Spleen (tissue), 11 donors: ENCODE results near the gene SUPT3H. TPM values are rescaled to one million over a fixed set of nuclear protein-coding genes. Genes with fewer than 3 reads are reported as not detected.

Experiments used
- DNase-seq: peaks from one replicate; pipeline ENCODE4 v3.0.0-alpha.2; 2020
- H3K27ac ChIP-seq, 8 donors: fragments of 200-600 bp; sonication (generic) in 7 of 8; 1 replicate in 4 of 8; 2 replicates in 4 of 8; pipeline versions ENCODE4 v1.5.0 to v1.8.0; 2016 to 2021; ENCODE audit warnings: inconsistent platforms in 4 of 8, mild to moderate bottlenecking in 4 of 8, moderate library complexity in 1 of 8
- H3K27me3 ChIP-seq, 7 donors: fragments of 200-600 bp; sonication (generic) in 6 of 7; replicated peaks in 1 of 7; 1 replicate in 4 of 7; 2 replicates in 3 of 7; pipeline versions ENCODE4 v1.5.0 to v1.8.0; 2016 to 2021; ENCODE audit warnings: inconsistent platforms in 3 of 7, mild to moderate bottlenecking in 1 of 7
- H3K36me3 ChIP-seq, 6 donors: fragments of 200-600 bp; sonication (generic) in 5 of 6; 1 replicate in 4 of 6; 2 replicates in 2 of 6; pipeline versions ENCODE4 v1.5.0 to v1.8.0; 2016 to 2021; ENCODE audit warnings: inconsistent platforms in 2 of 6
- H3K4me1 ChIP-seq, 6 donors: fragments of 200-600 bp; sonication (generic) in 5 of 6; 1 replicate in 3 of 6; 2 replicates in 3 of 6; pipeline versions ENCODE4 v1.5.0 to v1.8.0; 2016 to 2021; ENCODE audit warnings: inconsistent platforms in 3 of 6
- H3K4me3 ChIP-seq, 8 donors: fragments of 200-600 bp; sonication (generic) in 7 of 8; 1 replicate in 4 of 8; 2 replicates in 4 of 8; pipeline versions ENCODE4 v1.5.0 to v1.8.0; 2016 to 2021; ENCODE audit warnings: inconsistent platforms in 4 of 8, mild to moderate bottlenecking in 4 of 8, moderate library complexity in 2 of 8
- H3K9me3 ChIP-seq, 8 donors: fragments of 200-600 bp; sonication (generic) in 7 of 8; 1 replicate in 4 of 8; 2 replicates in 4 of 8; pipeline versions ENCODE4 v1.5.0 to v1.8.0; 2016 to 2021; ENCODE audit warnings: inconsistent platforms in 4 of 8
- CTCF ChIP-seq, 11 experiments: fragments of 200-600 bp in 7 of 11; fragments of 450-650 bp in 4 of 11; sonication (generic) in 4 of 11; IDR thresholded peaks in 8 of 11; conservative IDR thresholded peaks in 3 of 11; 1 replicate in 7 of 11; 2 replicates in 4 of 11; pipeline versions ENCODE4 v1.4.0 to v1.8.0; 2016 to 2021; ENCODE audit warnings: antibody characterized with exemption in 11 of 11, inconsistent platforms in 4 of 11, mild to moderate bottlenecking in 1 of 11
- POLR2A ChIP-seq, 3 donors: fragments of 450-650 bp; IDR thresholded peaks; one replicate each; pipeline ENCODE4 v1.5.1; 2017; ENCODE audit warnings: antibody characterized with exemption in 3 of 3, mild to moderate bottlenecking in 1 of 3
- POLR2AphosphoS5 ChIP-seq, 3 donors: sonication (generic); formaldehyde crosslinking; IDR thresholded peaks; one replicate each; pipeline ENCODE4 v1.5.1; 2017; ENCODE audit warnings: antibody characterized with exemption in 3 of 3
- WGBS, 5 donors: extraction: QIAGEN DNeasy Blood & Tissue Kit in 3 of 5; methylation state at CpG; one replicate each; pipeline versions ENCODE4 v1.1.5 to v1.1.7; 2013 to 2018; 5-methylcytosine and 5-hydroxymethylcytosine counted together
- intact Hi-C: fragments of 100-400 bp; cut with DNase I; formaldehyde crosslinking; loops from one replicate; pipeline ENCODE4 v1.15.0; 2023; ENCODE audit warnings: low total_unique reads
- polyA plus RNA-seq, 3 donors: library from polyadenylated mRNA; stranded (reverse); fragments of 200-250 nt; gene quantifications; one replicate each; pipeline ENCODE4 v1.2.1, GENCODE V29; 2013
- total RNA-seq, 7 donors: library from RNA; depleted of rRNA in 3 of 7; stranded (reverse); fragments of >200 nt in 3 of 7; fragmentation: NEBNext Ultra II Directional in 4 of 7; extraction: Animal tissue kit (Norgen Biotek cat#: 25700) in 4 of 7; gene quantifications; one replicate each; pipeline versions ENCODE4 v1.1.0 to v1.2.1, GENCODE V29; 2016 to 2021
- donor health status: healthy with polysubstance abuse.
- donor health status: DM: no; HTN: no; CAD: no; lungs with moderate emphysema.
- donor health status: DM: no; HTN: no; CAD: no.
- donor health status: Bipolar disorder and iron deficiency.
- donor health status: healthy.
- donor health status: DM: no; HTN: no; CAD: no.
- donor health status: DM: yes; HTN: yes; CAD: no.

SUPT3H gene
- total and polyA plus RNA-seq, 10 donors, result 3.1 to 16.8 (median 6.2) TPM

- WGBS, 5 donors, result 55 to 69% (median 65%) methylated on average over 4 of the region's 4 CpGs
These were observed 408.1 kb downstream of the SUPT3H start for GRCh38 chr6:44969446-44970185.

GRCh38 chr6:44967481-44967880 is 410.3 kb downstream of the SUPT3H start:
- Histone ChIP-seq H3K27ac (no peak overlapping the region), H3K9me3 (peaks cover 0 to 10% (median 3%) of the 10 kb centered on the region in 8 donors), H3K4me3 (no peak overlapping the region), H3K4me1 (no peaks in the 10 kb centered on the region), H3K36me3 (no peaks in the 10 kb centered on the region), H3K27me3 (no peaks in the 10 kb centered on the region)
- WGBS, 5 donors, result 94 to 100% (median 98%) methylated on average over 1 of the region's 1 CpG
- TF ChIP-seq POLR2A (IDR thresholded peaks at IDR 0.05), result no peak
- no peak for TF ChIP-seq POLR2AphosphoS5 (IDR thresholded peaks at IDR 0.05)
- no peak for TF ChIP-seq CTCF (IDR thresholded peaks at IDR 0.05 in 8 of 11, conservative IDR thresholded peaks at IDR 0.05 in 3 of 11)
- intact Hi-C loops, result no loop called here
- no peak for DNase-seq

More at GRCh38 chr6:44969446-44970185, 408.1 kb downstream of the SUPT3H start:
- no peaks in the 10 kb centered on the region for H3K27me3 ChIP-seq
- H3K9me3 ChIP-seq, result peaks cover 0 to 25% (median 11%) of the 10 kb centered on the region in 8 donors
- DNase-seq, result no peak
- H3K4me1 ChIP-seq, result no peaks in the 10 kb centered on the region
- no peaks in the 10 kb centered on the region for H3K36me3 ChIP-seq
- intact Hi-C loops, result no loop called here
- H3K27ac ChIP-seq, result no peak overlapping the region
- TF ChIP-seq CTCF (IDR thresholded peaks at IDR 0.05 in 8 of 11, conservative IDR thresholded peaks at IDR 0.05 in 3 of 11) (no peak), POLR2AphosphoS5 (IDR thresholded peaks at IDR 0.05) (no peak), POLR2A (IDR thresholded peaks at IDR 0.05) (no peak)
- H3K4me3 ChIP-seq, result no peak overlapping the region

- H3K36me3 ChIP-seq, result no peaks in the 10 kb centered on the region
- no peaks in the 10 kb centered on the region for H3K4me1 ChIP-seq
- H3K27ac ChIP-seq, result no peak overlapping the region
- 68 to 84% (median 77%) methylated on average over 2 of the region's 2 CpGs for WGBS, 5 donors
- H3K9me3 ChIP-seq, result peaks cover 0 to 2% (median 0%) of the 10 kb centered on the region in 8 donors
- TF ChIP-seq CTCF (IDR thresholded peaks at IDR 0.05 in 8 of 11, conservative IDR thresholded peaks at IDR 0.05 in 3 of 11) (no peak), POLR2A (IDR thresholded peaks at IDR 0.05) (no peak), POLR2AphosphoS5 (IDR thresholded peaks at IDR 0.05) (no peak)
- H3K27me3 ChIP-seq, result no peaks in the 10 kb centered on the region
- no peak overlapping the region for H3K4me3 ChIP-seq
- intact Hi-C loops, result no loop called here
- DNase-seq, result no peak
These were observed 411.2 kb downstream of the SUPT3H start for GRCh38 chr6:44966449-44967092.

- intact Hi-C loops, result no loop called here
- Histone ChIP-seq H3K4me3 (no peak overlapping the region), H3K4me1 (no peaks in the 10 kb centered on the region), H3K36me3 (no peaks in the 10 kb centered on the region), H3K27ac (no peak overlapping the region), H3K9me3 (no peaks in the 10 kb centered on the region), H3K27me3 (no peaks in the 10 kb centered on the region)
- no peak for DNase-seq
- 92 to 96% (median 94%) methylated on average over 4 of the region's 4 CpGs for WGBS, 5 donors
- no peak for TF ChIP-seq CTCF (IDR thresholded peaks at IDR 0.05 in 8 of 11, conservative IDR thresholded peaks at IDR 0.05 in 3 of 11)
These were observed 412.0 kb downstream of the SUPT3H start for GRCh38 chr6:44965708-44966107.
